Measurements from ENCODE around the gene TMC1.

GRCh38 chr9:72807765-72808445 lies 286.5 kb downstream of the TMC1 start:
- TF ChIP-seq CTCF (IDR thresholded peaks at IDR 0.05; ENCODE audit: borderline replicate concordance, extremely low read depth, low read length, poor library complexity, severe bottlenecking), result no peak
- no peak for TF ChIP-seq EZH2 (IDR thresholded peaks at IDR 0.05; ENCODE audit: borderline replicate concordance, low read depth, low read length, severe bottlenecking)
